ENCODE data around the gene CX3CR1. TPM values are rescaled to one million over a fixed set of nuclear protein-coding genes. Genes with fewer than 3 reads are reported as not detected.

CX3CR1 gene
- total RNA-seq, 2 experiments from 2014 or later = 0.13 TPM; not detected in 1

- Histone ChIP-seq H3K27ac (ENCODE audit: low read depth, low read length, poor library complexity, severe bottlenecking) (no peak overlapping the region), H3K79me2 (ENCODE audit: insufficient read depth, low read depth, low read length) (no peaks in the 10 kb centered on the region), H3K9me3 (ENCODE audit: low read length) (peaks cover 21% of the 10 kb centered on the region; the same call in 1 of the 2 replicates), H3K4me1 (ENCODE audit: insufficient read depth, low read length, poor library complexity, severe bottlenecking) (no peaks in the 10 kb centered on the region), H3K4me3 (ENCODE audit: low read depth, low read length, poor library complexity, severe bottlenecking) (no peak overlapping the region), H3K36me3 (ENCODE audit: insufficient read depth, low read length) (no peaks in the 10 kb centered on the region), H4K20me1 (ENCODE audit: insufficient read depth, low read length) (no peaks in the 10 kb centered on the region), H3K9me2 (ENCODE audit: insufficient read depth, low read length) (no peaks in the 10 kb centered on the region), H3K4me2 (ENCODE audit: low read length) (no peak overlapping the region), H2AFZ (ENCODE audit: low read length) (no peak overlapping the region)
- ChIA-PET POLR2A (interaction anchor here (0.6 to 1.0 kb wide), 3 partner anchors 39 to 99 kb away, joined by 3 to 6 read pairs (median 4); no protein-coding TSS in a partner anchor), CTCF (ENCODE audit: unreplicated experiment) (interaction anchor here (1.0 kb wide), 1 partner anchor 295 kb away, joined by 3 read pairs; no protein-coding TSS in a partner anchor)
- TF ChIP-seq CTCF (conservative IDR thresholded peaks at IDR 0.05; ENCODE audit: low read length) (no peak), EZH2phosphoT487 (IDR thresholded peaks at IDR 0.05; ENCODE audit: borderline replicate concordance, low read depth, low read length) (no peak)
- intact Hi-C loops (cut with micrococcal nuclease; ENCODE audit: unreplicated experiment) = no loop called here
- no TSS peak for BruUV-seq (replicated peaks)
- DNase-seq (ENCODE audit: low spot score) = no peak
These were observed 15.4 kb upstream of the CX3CR1 start for GRCh38 chr3:39295184-39295775.

GRCh38 chr3:39294446-39295183, 14.8 kb upstream of the CX3CR1 start:
- BruUV-seq (replicated peaks) = no TSS peak
- Histone ChIP-seq H3K36me3 (ENCODE audit: insufficient read depth, low read length) (no peaks in the 10 kb centered on the region), H3K9me3 (ENCODE audit: low read length) (peaks cover 15% of the 10 kb centered on the region; the same call in 1 of the 2 replicates), H3K79me2 (ENCODE audit: insufficient read depth, low read depth, low read length) (no peaks in the 10 kb centered on the region), H3K9me2 (ENCODE audit: insufficient read depth, low read length) (no peaks in the 10 kb centered on the region), H3K27ac (ENCODE audit: low read depth, low read length, poor library complexity, severe bottlenecking) (no peak overlapping the region), H3K4me3 (ENCODE audit: low read depth, low read length, poor library complexity, severe bottlenecking) (no peak overlapping the region), H4K20me1 (ENCODE audit: insufficient read depth, low read length) (no peaks in the 10 kb centered on the region), H3K4me2 (ENCODE audit: low read length) (no peak overlapping the region), H2AFZ (ENCODE audit: low read length) (no peak overlapping the region), H3K4me1 (ENCODE audit: insufficient read depth, low read length, poor library complexity, severe bottlenecking) (peaks cover 2% of the 10 kb centered on the region)
- DNase-seq (ENCODE audit: low spot score) = no peak
- CTCF ChIA-PET (ENCODE audit: unreplicated experiment) = interaction anchor here (1.0 kb wide), 1 partner anchor 295 kb away, joined by 3 read pairs; no protein-coding TSS in a partner anchor
- no peak for TF ChIP-seq EZH2phosphoT487 (IDR thresholded peaks at IDR 0.05; ENCODE audit: borderline replicate concordance, low read depth, low read length)
- TF ChIP-seq CTCF (conservative IDR thresholded peaks at IDR 0.05; ENCODE audit: low read length) = no peak
- POLR2A ChIA-PET = interaction anchor here (0.6 kb wide), 1 partner anchor 99 kb away, joined by 4 read pairs; no protein-coding TSS in a partner anchor
- intact Hi-C loops (cut with micrococcal nuclease; ENCODE audit: unreplicated experiment) = no loop called here
